K562 (cell line): Measurements from ENCODE around the gene CREB3L2. TPM values are rescaled to one million over a fixed set of nuclear protein-coding genes. Genes with fewer than 3 reads are reported as not detected.

Experiments
- BMI1 ChIP-seq: fragments of 150-350 bp; IDR thresholded peaks from 2 replicates; pipeline ENCODE4 v1.6.1; 2014; ENCODE audit warnings: low read length
- ELK3 ChIP-seq: fragments of 450-650 bp; formaldehyde crosslinking; IDR thresholded peaks from 2 replicates; pipeline ENCODE4 v1.4.0; 2020; ENCODE audit warnings: mild to moderate bottlenecking
- NCOA4 ChIP-seq: fragments of 450-650 bp; IDR thresholded peaks from 2 replicates; pipeline ENCODE4 v1.6.1; 2018; ENCODE audit warnings: mild to moderate bottlenecking; ENCODE audit not compliant: partially characterized antibody
- PBX2 ChIP-seq, 2 experiments: IDR thresholded peaks in 1 of 2; conservative IDR thresholded peaks in 1 of 2; 2 replicates each; pipeline ENCODE4 v1.6.1; 2016; ENCODE audit warnings: low read depth in 2 of 2, mild to moderate bottlenecking in 1 of 2, missing compliant biosample characterization in 1 of 2, missing genetic modification characterization in 1 of 2, moderate library complexity in 1 of 2
- SAFB2 ChIP-seq: fragments of 200-400 bp; formaldehyde crosslinking; IDR thresholded peaks from 2 replicates; pipeline ENCODE4 v1.6.1; 2018; ENCODE audit warnings: borderline replicate concordance, low read length, low read depth, moderate library complexity; ENCODE audit not compliant: severe bottlenecking
- SIRT6 ChIP-seq: IDR thresholded peaks from one replicate; pipeline ENCODE4 v1.6.1; 2012; ENCODE audit warnings: low read depth, mild to moderate bottlenecking, control low read depth, inconsistent platforms, low read length, moderate library complexity
- SNAPC5 ChIP-seq: fragments of 250-450 bp; sonication (Bioruptor Pico); IDR thresholded peaks from 2 replicates; pipeline ENCODE4 v1.8.0; 2021; ENCODE audit warnings: moderate library complexity, mild to moderate bottlenecking, inconsistent platforms
- TRIM28 ChIP-seq: fragments of 450-650 bp; IDR thresholded peaks from 2 replicates; pipeline ENCODE4 v1.6.1; 2017
- USF1 ChIP-seq: sonication (generic); formaldehyde crosslinking; IDR thresholded peaks from 2 replicates; pipeline ENCODE4 v1.9.0; 2022; ENCODE audit warnings: mild to moderate bottlenecking, missing genetic modification reagents
- ZBTB12 ChIP-seq: fragments of 250-450 bp; sonication (Bioruptor Pico); IDR thresholded peaks from 2 replicates; pipeline ENCODE4 v1.4.0; 2020
- ZBTB7A ChIP-seq: IDR thresholded peaks from 2 replicates; pipeline ENCODE4 v1.6.1; 2011; ENCODE audit warnings: low read depth, mild to moderate bottlenecking, low read length, moderate library complexity, borderline replicate concordance; ENCODE audit not compliant: control insufficient read depth
- ZNF609 ChIP-seq: sonication (generic); formaldehyde crosslinking; IDR thresholded peaks from 2 replicates; pipeline ENCODE4 v1.8.1; 2023; ENCODE audit warnings: missing genetic modification reagents, mild to moderate bottlenecking, borderline replicate concordance
- ZNF77 ChIP-seq: fragments of 250-450 bp; sonication (Bioruptor Pico); IDR thresholded peaks from 2 replicates; pipeline ENCODE4 v1.5.0; 2020
- polyA plus RNA-seq, 8 experiments: library from polyadenylated mRNA; depleted of rRNA in 4 of 8; stranded (reverse) in 5 of 8; unstranded in 3 of 8; fragments of >200 nt; fragmentation: Nextera tagmentation in 2 of 8; fragmentation: Illumina TruSeq in 1 of 8; extraction: Ambion mirVana in 2 of 8; extraction: Trizol in 1 of 8; gene quantifications; 2 replicates each; pipeline versions ENCODE4 v1.2.1 to v1.2.3, GENCODE V29; 2011 to 2014; ENCODE audit warnings: inconsistent platforms in 1 of 8, missing spikeins in 1 of 8
- total RNA-seq, 7 experiments: library from RNA; depleted of rRNA in 6 of 7; stranded (reverse); fragments of >200 nt in 6 of 7; fragmentation: Illumina TruSeq in 2 of 7; extraction: Trizol in 2 of 7; gene quantifications; 2 replicates each; pipeline versions ENCODE4 v1.2.1 to v1.2.3, GENCODE V29; 2011 to 2021; ENCODE audit warnings: low replicate concordance in 1 of 7

CREB3L2 gene
- total and polyA plus RNA-seq, 9 of the 15 experiments (the other 6 are each of a cell fraction or from before 2014, with no cell fraction given) = 7.1 to 45.6 (median 15.8) TPM

GRCh38 chr7:137962875-137963507 is 38.9 kb downstream of the CREB3L2 start (continued):
- TF ChIP-seq ZBTB7A (no peak), BMI1 (no peak), ZNF609 (CRISPR knock-in tag) (0 out of 2 replicates have a peak, but pooled peaks have one; percentile 69), SAFB2 (no peak), ZBTB12 (CRISPR knock-in tag) (peak; percentile 41; the same call in 1 of the 2 replicates), PBX2 (CRISPR knock-in tag; IDR thresholded peaks at IDR 0.05; ENCODE audit: low read depth) (no peak), PBX2 (tag; conservative IDR thresholded peaks at IDR 0.05; ENCODE audit: low read depth) (no peak), TRIM28 (peak; percentile 73; the same call in 1 of the 2 replicates), USF1 (CRISPR knock-in tag) (no peak), SNAPC5 (CRISPR knock-in tag) (no peak), NCOA4 (no peak), ZNF77 (CRISPR knock-in tag) (no peak), SIRT6 (no peak), ELK3 (CRISPR knock-in tag) (no peak)
